ENCODE results near the gene DOK7.

- TF ChIP-seq SUZ12 (IDR thresholded peaks at IDR 0.05; ENCODE audit: extremely low read depth, insufficient read depth, insufficient read length) = no peak
- no peak for TF ChIP-seq YY1 (IDR thresholded peaks at IDR 0.05; ENCODE audit: insufficient read depth, insufficient read length)
- no peak for TF ChIP-seq ZNF274 (IDR thresholded peaks at IDR 0.05; ENCODE audit: low read depth, low read length)
Observed at GRCh38 chr4:3524920-3525319, 61.8 kb downstream of the DOK7 start.
